ENCODE data around the gene SYCP2L.

Gene SYCP2L

GRCh38 chr6:10949579-10950490, 63.0 kb downstream of the SYCP2L start:
- no peak overlapping the region for H3K27ac ChIP-seq
- H3K4me2 ChIP-seq: no peak overlapping the region
- no peak overlapping the region for H3K4me3 ChIP-seq (IDR thresholded peaks at IDR 0.05; ENCODE audit: insufficient read depth, low read depth, low read length)
- no peaks in the 10 kb centered on the region for H3K36me3 ChIP-seq (ENCODE audit: insufficient read depth)
- H4K20me1 ChIP-seq (ENCODE audit: insufficient read depth): no peaks in the 10 kb centered on the region
- no peaks in the 10 kb centered on the region for H3K79me2 ChIP-seq (ENCODE audit: insufficient read depth, low read depth)
- no peaks in the 10 kb centered on the region for H3K27me3 ChIP-seq (ENCODE audit: insufficient read depth, low read depth)
- H3K9ac ChIP-seq: no peak overlapping the region
- no peaks in the 10 kb centered on the region for H3K4me1 ChIP-seq (ENCODE audit: low read depth, poor library complexity, severe bottlenecking)
- TF ChIP-seq CTCF (conservative IDR thresholded peaks at IDR 0.05; ENCODE audit: low read depth, low read length): no peak
- no peak overlapping the region for H2AFZ ChIP-seq (ENCODE audit: low read depth)

GRCh38 chr6:10951675-10952282, 64.9 kb downstream of the SYCP2L start:
- peak; percentile 51 for TF ChIP-seq CTCF (conservative IDR thresholded peaks at IDR 0.05; ENCODE audit: low read depth, low read length)
- no peak overlapping the region for H2AFZ ChIP-seq (ENCODE audit: low read depth)
- H3K79me2 ChIP-seq (ENCODE audit: insufficient read depth, low read depth): no peaks in the 10 kb centered on the region
- H3K36me3 ChIP-seq (ENCODE audit: insufficient read depth): no peaks in the 10 kb centered on the region
- no peak overlapping the region for H3K4me3 ChIP-seq (IDR thresholded peaks at IDR 0.05; ENCODE audit: insufficient read depth, low read depth, low read length)
- H3K4me1 ChIP-seq (ENCODE audit: low read depth, poor library complexity, severe bottlenecking): no peaks in the 10 kb centered on the region
- H3K9ac ChIP-seq: no peak overlapping the region
- H4K20me1 ChIP-seq (ENCODE audit: insufficient read depth): no peaks in the 10 kb centered on the region
- H3K27ac ChIP-seq: no peak overlapping the region
- no peak overlapping the region for H3K4me2 ChIP-seq
- H3K27me3 ChIP-seq (ENCODE audit: insufficient read depth, low read depth): no peaks in the 10 kb centered on the region

- Histone ChIP-seq H4K20me1 (ENCODE audit: insufficient read depth) (no peaks in the 10 kb centered on the region), H3K27me3 (ENCODE audit: insufficient read depth, low read depth) (no peaks in the 10 kb centered on the region), H3K4me2 (no peak overlapping the region), H3K79me2 (ENCODE audit: insufficient read depth, low read depth) (no peaks in the 10 kb centered on the region), H3K9ac (no peak overlapping the region), H3K36me3 (ENCODE audit: insufficient read depth) (no peaks in the 10 kb centered on the region), H3K4me3 (IDR thresholded peaks at IDR 0.05; ENCODE audit: insufficient read depth, low read depth, low read length) (no peak overlapping the region), H2AFZ (ENCODE audit: low read depth) (peak overlapping the region; percentile 23; the same call in 1 of the 2 replicates), H3K4me1 (ENCODE audit: low read depth, poor library complexity, severe bottlenecking) (no peaks in the 10 kb centered on the region), H3K27ac (no peak overlapping the region)
- TF ChIP-seq CTCF (conservative IDR thresholded peaks at IDR 0.05; ENCODE audit: low read depth, low read length): peak; percentile 57
These were observed 67.7 kb downstream of the SYCP2L start for GRCh38 chr6:10954590-10955010.

- no peaks in the 10 kb centered on the region for H3K79me2 ChIP-seq (ENCODE audit: insufficient read depth, low read depth)
- no peaks in the 10 kb centered on the region for H3K4me1 ChIP-seq (ENCODE audit: low read depth, poor library complexity, severe bottlenecking)
- no peak for TF ChIP-seq CTCF (conservative IDR thresholded peaks at IDR 0.05; ENCODE audit: low read depth, low read length)
- no peak overlapping the region for H3K4me3 ChIP-seq (IDR thresholded peaks at IDR 0.05; ENCODE audit: insufficient read depth, low read depth, low read length)
- no peak overlapping the region for H3K9ac ChIP-seq
- H3K27me3 ChIP-seq (ENCODE audit: insufficient read depth, low read depth): no peaks in the 10 kb centered on the region
- H3K4me2 ChIP-seq: no peak overlapping the region
- H3K36me3 ChIP-seq (ENCODE audit: insufficient read depth): no peaks in the 10 kb centered on the region
- H2AFZ ChIP-seq (ENCODE audit: low read depth): no peak overlapping the region
- no peak overlapping the region for H3K27ac ChIP-seq
- no peaks in the 10 kb centered on the region for H4K20me1 ChIP-seq (ENCODE audit: insufficient read depth)
These were observed 69.9 kb downstream of the SYCP2L start for GRCh38 chr6:10956776-10957175.

All from KMS-11 (cell line).